HL-60 (cell line): ENCODE measurements around the gene TPX2.

Experiments
- DNase-seq, 2 experiments: peaks; one replicate each; pipeline ENCODE4 v3.0.0-alpha.2; 2010 to 2020; ENCODE audit warnings: low read depth in 1 of 2, low spot score in 1 of 2
- H3K27ac ChIP-seq: fragments of 250-450 bp; sonication (Bioruptor Pico); replicated peaks from 2 replicates; pipeline ENCODE4 v1.5.1; 2020; ENCODE audit warnings: mild to moderate bottlenecking, moderate library complexity
- H3K27me3 ChIP-seq: fragments of 250-450 bp; sonication (Bioruptor Pico); 2 replicates; pipeline ENCODE4 v1.5.1; 2021; ENCODE audit warnings: mild to moderate bottlenecking, moderate library complexity; ENCODE audit not compliant: insufficient read depth, poor library complexity, severe bottlenecking
- H3K4me3 ChIP-seq: replicated peaks from 2 replicates; pipeline ENCODE4 v1.5.1; 2011; ENCODE audit warnings: mild to moderate bottlenecking, control low read depth, low read length; ENCODE audit not compliant: insufficient read depth
- CTCF ChIP-seq: IDR thresholded peaks from one replicate; pipeline ENCODE4 v1.5.1; 2011; ENCODE audit warnings: low read length, control low read depth, inconsistent platforms; ENCODE audit not compliant: insufficient read depth
- GABPA ChIP-seq: IDR thresholded peaks from 2 replicates; pipeline ENCODE4 v1.6.1; 2012; ENCODE audit warnings: low read depth
- POLR2AphosphoS5 ChIP-seq: IDR thresholded peaks from 2 replicates; pipeline ENCODE4 v1.6.1; 2012; ENCODE audit warnings: low read depth
- REST ChIP-seq: IDR thresholded peaks from 2 replicates; pipeline ENCODE4 v1.6.1; 2012; ENCODE audit warnings: low read depth; ENCODE audit not compliant: insufficient replicate concordance
- SPI1 ChIP-seq: IDR thresholded peaks from 2 replicates; pipeline ENCODE4 v1.6.1; 2012; ENCODE audit warnings: low read depth, mild to moderate bottlenecking, borderline replicate concordance

The TPX2 gene

GRCh38 chr20:31835977-31836852, 97.1 kb downstream of the TPX2 start:
- TF ChIP-seq POLR2AphosphoS5 (peak; percentile 94), GABPA (no peak)
- no peak overlapping the region for H3K4me3 ChIP-seq
- no peak overlapping the region for H3K27ac ChIP-seq
- no peaks in the 10 kb centered on the region for H3K27me3 ChIP-seq
- peak; percentile 65 to 91 for DNase-seq

GRCh38 chr20:31836853-31837608, 97.9 kb downstream of the TPX2 start:
- DNase-seq = no peak
- H3K27ac ChIP-seq = no peak overlapping the region
- no peak overlapping the region for H3K4me3 ChIP-seq
- TF ChIP-seq POLR2AphosphoS5 (no peak), GABPA (no peak), SPI1 (no peak), CTCF (no peak), REST (no peak)
- H3K27me3 ChIP-seq = no peaks in the 10 kb centered on the region

GRCh38 chr20:31837896-31838397, 98.9 kb downstream of the TPX2 start:
- peak; percentile 24 to 25 for DNase-seq
- no peak for TF ChIP-seq CTCF
- Histone ChIP-seq H3K27ac (no peak overlapping the region), H3K27me3 (no peaks in the 10 kb centered on the region), H3K4me3 (no peak overlapping the region)

GRCh38 chr20:31838646-31839292, 99.7 kb downstream of the TPX2 start:
- peak in 1 of 2 experiments; percentile 50 for DNase-seq
- no peak overlapping the region for H3K27ac ChIP-seq
- H3K4me3 ChIP-seq = no peak overlapping the region
- no peaks in the 10 kb centered on the region for H3K27me3 ChIP-seq
- no peak for TF ChIP-seq REST
- TF ChIP-seq POLR2AphosphoS5 = no peak
- TF ChIP-seq GABPA = no peak
- no peak for TF ChIP-seq CTCF
- no peak for TF ChIP-seq SPI1
